GM18499 (cell line): ENCODE results near the gene IFNA6.
"Not testable (repeated sequence)": the region's sequence is repeated elsewhere in the genome, so short reads cannot be mapped to it uniquely, and the experiment has no call there.

ENCODE experiments used
- ATAC-seq: cut with Tn5 transposase; IDR thresholded peaks from one replicate; pipeline ENCODE4 v1.9.1; 2021; ENCODE audit warnings: moderate number of reproducible peaks; ENCODE audit not compliant: insufficient read depth, unreplicated experiment

The IFNA6 gene

DNA sequence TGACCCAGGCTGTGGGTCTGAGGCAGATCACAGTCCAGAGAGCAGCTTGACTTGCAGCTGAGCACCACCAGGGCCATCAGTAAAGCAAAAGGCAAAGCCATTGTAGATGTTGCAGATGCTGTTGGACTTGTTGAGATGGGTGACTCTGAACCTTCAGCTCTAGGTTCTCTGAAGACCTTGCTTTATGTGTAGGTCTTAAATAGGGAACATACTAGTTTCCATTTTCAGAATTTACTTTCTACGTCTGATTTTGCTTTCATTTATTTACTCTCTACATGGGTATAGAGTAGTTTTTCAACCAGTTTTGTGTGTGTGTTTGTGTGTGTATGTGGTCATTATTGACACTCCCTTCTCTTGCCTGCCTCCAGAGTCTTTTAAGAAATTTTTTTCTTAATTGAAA lies at the start of gene IFNA6:
IFNA6 (minus strand) TSS at position 101 of the 400 bp plus-strand sequence; CDS start at position 101, 0 bp downstream.
- no peak for ATAC-seq

DNA sequence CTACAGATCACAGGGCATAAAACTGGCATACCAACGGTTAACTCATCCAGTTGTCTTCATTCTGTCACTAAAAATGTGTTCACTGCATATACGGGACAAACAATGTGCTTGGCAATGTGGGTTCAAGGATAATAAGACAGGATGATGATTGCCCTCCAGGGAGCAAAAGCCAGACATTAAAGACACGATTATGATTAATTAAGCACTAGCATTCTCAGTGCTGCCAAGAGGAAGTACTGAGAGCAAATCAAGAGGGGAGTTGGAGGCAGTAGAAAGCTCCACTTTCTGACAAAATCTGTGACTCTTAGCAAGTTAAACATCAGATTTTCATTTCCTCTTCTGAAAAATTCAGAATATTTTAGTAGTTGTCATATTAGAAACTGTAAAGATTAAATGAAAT lies 49.3 kb upstream of the IFNA6 start:
- no peak for ATAC-seq

DNA sequence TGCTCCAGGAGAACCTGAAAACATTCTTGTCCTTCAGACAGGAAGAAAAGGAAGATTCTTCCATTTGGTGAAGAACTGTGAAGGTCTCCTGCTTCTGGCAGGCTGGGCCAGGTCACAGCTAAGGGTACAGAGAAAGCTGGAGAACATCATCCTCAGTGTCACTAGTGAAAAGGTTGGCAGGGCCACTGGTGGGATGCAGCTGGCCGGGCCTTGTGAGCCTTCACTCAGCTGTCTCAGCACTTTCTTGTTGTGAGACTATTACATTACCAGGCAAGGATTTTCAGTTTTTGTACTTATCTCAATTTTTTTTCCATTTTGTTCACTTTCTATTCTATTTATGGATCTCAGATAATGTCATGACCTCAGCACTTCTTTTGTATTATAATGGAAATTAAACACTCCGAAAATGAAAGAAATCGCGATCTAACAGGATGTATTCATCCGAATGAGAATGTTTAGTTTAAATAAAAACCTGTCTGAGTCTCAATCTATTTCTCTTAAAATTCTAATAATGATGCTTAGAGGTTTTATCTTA lies 48.3 kb upstream of the IFNA6 start:
- no peak for ATAC-seq

DNA sequence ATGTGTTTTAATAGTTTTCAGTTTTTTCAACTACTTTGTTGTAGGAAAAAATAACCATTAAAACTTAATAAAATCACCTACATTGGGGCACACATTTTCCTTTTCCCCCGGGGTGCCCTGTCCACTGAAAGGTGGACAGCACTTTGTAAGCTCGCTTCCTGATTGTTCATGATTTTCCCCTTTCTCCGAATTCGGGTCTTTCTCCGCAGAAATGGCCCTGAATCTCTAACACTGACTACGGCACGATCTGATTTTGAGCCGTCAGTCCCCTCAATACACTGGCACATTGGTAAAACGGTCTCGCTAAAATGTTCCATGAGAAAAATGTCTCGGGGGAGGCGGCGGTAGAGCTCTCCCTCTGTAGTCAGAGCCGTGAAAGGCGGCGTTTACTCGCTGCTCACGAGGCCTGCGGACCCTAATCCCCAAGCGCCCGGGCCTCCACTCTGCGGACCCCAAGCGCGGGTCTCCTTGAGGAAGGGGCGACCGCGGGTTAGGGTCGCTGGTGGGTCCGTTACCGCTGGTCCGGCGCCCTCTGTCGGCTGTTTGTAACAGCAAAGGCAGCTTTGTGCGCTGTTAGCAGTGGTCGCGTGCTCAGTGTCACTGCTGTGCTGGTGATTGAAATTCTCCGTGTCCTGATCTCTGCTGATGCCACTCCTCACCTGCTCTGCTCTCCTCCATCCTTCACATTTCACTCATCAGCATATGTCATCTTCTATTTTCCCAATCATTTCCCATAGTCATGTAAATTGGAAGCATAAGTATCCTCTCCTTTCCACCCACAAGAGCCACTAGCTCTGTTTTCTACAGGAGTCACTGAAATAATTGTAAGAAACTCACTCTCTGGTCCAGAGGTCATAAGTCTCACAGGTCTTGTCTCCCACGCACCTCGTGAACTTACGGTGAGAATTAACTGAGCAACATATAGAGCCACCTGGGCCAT lies 45.4 kb upstream of the IFNA6 start:
- ATAC-seq, result peak; percentile 37

DNA sequence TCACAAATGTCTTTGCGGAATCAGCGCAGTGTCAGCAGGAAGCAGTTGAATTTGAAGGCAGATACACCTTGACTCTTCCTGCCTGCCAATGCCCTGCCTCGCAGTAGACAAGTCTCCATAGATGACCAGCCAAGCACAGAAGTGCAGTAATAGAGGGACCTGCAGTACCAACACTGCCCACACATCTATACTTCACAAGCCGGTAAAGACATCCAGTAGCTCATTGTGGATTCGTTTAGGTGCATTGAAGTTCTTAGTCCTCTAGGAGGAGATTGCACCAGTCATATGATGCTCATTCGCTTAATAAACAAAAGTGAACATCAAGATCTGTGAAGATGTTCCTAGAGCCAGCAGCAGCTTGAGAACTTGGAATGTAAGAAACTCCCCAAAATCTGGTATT lies 41.6 kb upstream of the IFNA6 start:
- ATAC-seq, result peak; percentile 63

DNA sequence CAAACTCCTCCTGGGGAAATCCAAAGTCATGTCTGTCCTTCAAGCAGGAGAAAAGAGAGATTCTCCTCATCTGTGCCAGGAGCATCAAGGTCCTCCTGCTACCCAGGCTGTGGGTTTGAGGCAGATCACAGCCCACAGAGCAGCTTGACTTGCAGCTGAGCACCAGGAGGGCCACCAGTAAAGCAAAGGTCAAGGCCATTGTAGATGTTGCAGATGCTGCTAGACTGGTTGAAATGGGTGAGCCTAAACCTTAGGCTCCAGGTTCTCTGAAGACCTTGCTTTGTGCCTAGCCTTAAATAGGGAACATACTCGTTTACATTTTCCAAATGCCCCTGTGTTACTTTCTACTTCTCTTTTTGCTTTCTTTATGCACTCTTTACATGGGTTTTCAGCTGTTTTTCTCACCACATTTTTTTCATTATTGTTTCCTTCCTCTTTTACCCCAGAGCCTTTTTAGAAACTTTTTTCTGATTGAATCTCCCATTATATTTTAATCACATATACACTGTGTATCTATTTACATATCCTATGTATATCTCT lies 34.5 kb upstream of the IFNA6 start, which contains the start of gene IFNA2:
IFNA2 (minus strand) TSS at position 268 of the 540 bp plus-strand sequence; CDS start at position 199, 69 bp downstream.
- no peak for ATAC-seq

DNA sequence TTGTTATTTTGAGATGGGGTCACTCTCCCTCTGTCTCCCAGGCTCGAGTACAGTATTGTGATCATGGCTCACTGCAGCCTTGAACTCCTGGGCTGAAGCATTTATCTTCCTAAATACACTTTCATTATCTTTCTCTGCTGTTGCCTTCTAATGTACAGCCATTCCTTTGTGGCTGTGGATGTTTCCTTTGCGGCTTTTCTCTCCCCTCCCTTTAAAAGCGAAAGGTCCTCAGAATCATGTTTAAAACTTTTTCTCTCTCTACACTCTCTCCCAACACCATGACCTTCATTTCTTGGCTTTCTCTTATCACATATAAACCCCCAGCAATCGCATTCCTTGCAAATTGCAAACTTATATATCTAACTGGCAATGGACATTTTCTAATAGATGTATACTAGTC lies 32.9 kb upstream of the IFNA6 start:
- ATAC-seq, result no peak

DNA sequence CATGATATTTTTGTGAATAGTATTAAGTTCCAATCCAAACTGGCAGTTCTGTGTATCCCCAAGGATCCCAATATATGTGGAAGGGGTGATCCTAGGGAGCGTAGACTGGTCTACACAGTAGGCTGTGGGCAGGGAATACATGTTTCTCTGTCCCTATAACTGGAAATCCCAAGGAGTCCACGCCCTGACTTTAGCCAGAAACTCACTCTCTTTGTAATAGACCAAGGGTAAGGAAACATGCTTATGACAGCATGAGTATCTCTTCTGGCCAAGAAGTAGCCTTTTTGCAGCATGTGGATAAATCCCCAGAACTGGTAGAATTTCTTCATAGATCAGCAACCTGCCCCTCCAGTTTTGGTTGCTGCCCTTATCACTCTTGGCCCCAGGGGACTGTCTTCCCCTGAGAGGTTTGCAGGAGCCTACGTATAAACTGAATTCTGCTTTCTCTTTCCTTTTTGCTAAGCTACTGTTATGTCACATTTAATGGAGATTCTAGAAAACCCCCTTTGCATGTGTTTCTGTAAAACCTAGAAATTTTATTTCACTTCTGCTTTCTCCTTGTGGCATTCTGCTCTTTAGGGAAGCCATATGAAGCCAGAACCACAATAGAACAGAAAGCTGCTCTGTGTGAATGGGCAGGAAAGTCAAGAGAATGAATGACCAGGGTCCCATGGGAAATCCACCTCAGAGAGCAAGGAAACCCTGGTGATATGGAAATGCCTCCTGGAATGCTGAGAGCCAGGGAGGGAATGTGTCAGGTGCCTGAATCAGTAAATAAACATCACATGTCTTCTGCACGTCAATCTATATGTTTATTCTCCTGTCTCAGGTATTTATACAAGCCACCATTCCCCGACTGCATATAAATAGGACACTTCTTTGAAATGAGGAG lies 31.0 kb upstream of the IFNA6 start:
- ATAC-seq, result peak; percentile 99

DNA sequence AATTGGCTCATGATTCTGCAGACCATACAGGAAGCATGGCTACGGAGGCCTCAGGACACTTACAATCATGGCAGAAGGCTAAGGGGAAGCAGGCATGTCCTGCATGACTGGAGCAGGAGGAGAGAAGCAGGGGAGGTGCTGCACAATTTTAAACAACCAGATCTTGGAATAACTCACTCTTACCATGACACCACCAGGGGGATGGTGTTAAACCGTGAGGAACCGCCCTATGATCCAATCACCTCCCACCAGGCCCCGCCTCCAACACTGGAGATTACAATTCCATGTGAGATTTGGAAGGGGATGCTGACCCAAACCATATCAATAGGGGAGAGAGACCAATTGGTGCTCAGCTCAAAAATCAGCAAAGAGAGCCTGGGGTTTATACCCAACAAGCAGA lies 20.8 kb upstream of the IFNA6 start:
- not testable (repeated sequence) for ATAC-seq

DNA sequence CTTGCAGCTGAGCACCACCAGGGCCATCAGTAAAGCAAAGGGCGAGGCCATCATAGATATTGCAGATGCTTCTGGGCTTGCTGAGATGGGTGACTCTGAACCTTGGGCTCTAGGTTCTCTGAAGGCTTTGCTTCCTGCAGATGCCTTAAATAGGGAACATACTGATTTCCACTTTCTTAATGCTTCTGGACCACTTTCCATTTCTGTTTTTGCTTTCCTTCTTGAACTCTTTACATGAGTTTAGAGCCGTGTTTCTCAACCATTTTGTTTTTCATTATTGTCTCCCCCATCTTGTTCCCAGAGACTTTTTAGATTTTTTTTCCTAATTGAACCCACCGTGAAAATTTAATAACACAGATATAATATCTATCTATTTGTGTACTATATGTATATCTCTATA lies 17.3 kb upstream of the IFNA6 start, which contains the start of gene IFNA13:
IFNA13 (minus strand) TSS at position 101 of the 400 bp plus-strand sequence; CDS start at position 54, 47 bp downstream.
- no peak for ATAC-seq

DNA sequence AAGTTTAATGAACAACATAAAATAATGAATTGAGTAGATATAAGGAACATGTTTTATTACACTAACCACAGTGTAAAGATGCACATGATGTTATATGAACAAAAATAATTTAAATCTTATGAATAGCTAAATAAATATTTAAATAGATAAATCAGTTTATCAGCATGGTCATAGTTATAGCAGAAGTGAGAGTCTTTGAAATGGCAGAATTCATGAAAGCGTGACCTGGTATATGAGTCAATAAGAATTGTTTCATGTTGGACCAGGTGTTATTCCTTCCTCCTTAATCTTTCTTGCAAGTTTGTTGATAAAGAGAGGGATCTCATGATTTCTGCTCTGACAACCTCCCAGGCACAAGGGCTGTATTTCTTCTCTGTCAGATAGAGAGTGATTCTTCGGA lies 16.5 kb upstream of the IFNA6 start:
- peak; percentile 88 for ATAC-seq

DNA sequence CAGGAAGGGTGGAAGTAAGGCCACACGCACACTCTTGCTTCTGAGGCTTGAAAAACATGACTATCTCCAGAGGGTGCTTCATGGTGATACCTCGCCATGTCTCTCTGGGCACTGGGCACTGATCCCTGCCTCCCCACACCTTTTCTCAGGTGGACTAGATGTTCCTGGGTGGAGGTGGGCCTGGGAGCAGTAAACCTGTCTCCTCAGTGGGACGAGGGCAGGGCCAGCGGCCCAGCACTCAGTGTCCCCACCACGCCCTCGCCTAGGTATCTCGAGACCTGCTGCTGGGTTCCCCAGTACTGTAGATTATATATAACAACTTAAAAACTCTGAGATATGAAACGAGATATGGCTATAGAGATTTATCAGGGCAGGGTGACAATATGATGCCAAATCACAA lies 11.6 kb upstream of the IFNA6 start:
- no peak for ATAC-seq

DNA sequence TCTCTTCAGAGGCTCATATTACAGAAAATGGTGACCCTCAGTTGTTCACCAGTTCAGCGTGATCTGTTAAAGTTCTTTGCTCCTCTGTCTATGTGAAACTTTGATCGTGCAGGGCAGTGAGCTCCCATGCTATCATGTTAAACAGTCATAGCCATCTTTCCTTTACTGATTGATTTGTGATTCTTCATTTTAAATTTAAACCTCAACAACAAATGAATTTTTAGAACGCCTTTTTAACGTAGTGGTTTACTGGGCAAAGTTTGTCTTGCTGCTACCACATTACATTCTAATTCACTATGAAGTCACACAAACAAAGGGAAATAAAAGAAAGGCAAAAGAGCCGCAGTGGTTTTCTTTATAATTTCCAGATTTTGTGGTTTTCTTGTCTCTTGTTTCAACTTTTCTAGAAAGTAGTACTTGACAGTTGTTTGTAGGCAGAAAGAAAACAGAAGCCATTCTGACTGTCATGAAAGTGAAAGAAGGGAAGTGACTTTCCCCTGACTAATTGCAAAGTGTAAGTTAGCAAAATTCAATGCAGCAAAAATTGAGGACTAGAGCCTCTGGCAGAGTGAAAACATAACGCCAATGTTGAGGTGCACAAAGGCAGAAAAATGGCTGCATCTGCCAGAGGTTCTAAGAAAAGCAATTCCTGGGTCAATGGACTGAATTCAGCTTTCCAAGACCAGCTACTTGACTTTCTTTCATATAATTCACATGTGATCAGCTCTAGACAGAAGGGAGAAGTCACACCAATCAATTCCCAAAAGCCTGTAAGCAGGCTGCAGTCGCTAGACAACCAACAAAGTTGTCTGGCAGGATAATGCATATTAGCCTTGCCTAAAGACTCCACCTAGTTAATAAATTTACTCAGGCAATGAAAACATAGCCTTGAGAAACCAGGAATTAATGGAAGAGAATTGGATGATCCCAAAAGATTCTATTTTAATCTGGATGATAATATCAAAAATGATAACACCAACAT lies 7.1 kb upstream of the IFNA6 start:
- ATAC-seq, result peak; percentile 89

DNA sequence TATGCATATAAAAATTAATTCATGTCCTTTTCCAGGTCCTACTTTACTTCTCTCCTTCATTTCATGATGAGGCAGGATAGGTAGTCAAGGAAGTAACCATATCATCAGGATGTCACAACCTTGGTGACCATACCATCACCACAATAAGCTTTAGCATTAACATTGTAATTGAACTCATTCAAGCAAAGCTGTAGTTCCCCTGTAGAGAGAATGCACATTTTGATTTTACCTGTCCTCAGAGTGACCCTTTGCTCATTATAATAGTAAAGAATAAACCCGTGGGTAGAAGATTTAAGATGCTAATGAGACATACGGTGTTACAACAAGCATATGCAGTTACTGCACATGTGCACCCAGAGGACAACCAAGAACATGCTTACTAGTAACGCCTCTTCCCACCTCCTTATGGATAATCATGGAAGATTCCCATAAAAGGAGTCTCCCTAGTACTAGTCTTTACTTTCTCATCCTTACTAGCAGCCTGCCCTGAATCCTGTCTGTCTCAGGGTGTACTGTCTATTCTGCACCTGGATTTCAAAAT lies 2.2 kb downstream of the IFNA6 start:
- no peak for ATAC-seq

DNA sequence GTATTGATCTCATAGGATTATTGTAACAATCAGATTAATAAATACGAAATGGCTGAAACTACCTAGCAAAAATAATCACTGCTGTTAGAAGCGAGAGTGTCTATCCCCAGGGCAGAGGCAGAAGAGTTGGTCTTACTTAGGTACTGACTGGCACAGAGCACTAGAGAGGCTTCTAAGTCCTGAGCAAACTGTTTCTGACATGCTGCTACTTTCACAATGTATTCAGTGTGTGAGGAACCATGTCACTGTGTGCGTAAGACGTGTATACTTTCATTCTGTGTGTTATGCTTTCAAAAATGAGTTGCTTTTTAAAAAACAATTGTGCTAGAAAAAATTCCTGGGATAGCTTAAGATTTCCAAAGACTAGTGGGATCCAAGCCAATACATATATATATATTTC lies 10.0 kb downstream of the IFNA6 start:
- ATAC-seq, result no peak

DNA sequence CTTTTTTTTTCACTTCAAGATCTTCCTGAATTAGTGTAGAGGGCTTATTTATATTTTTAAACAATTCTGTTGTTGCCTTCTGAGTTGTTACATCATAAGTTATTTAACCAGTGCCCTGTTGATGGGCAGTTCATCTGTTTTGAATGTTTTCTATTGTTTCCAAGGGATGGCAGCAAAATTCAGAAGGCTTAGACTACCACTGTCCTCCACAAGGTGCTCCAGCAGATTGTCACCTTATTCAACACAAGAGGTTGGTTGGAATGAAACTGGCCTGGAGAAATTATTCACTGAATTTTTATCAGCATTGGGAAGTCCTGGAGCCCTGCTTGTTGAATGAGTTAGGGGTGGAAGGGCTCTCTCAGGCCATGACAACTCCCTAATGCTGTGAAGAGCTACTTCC lies 14.2 kb downstream of the IFNA6 start:
- no peak for ATAC-seq

DNA sequence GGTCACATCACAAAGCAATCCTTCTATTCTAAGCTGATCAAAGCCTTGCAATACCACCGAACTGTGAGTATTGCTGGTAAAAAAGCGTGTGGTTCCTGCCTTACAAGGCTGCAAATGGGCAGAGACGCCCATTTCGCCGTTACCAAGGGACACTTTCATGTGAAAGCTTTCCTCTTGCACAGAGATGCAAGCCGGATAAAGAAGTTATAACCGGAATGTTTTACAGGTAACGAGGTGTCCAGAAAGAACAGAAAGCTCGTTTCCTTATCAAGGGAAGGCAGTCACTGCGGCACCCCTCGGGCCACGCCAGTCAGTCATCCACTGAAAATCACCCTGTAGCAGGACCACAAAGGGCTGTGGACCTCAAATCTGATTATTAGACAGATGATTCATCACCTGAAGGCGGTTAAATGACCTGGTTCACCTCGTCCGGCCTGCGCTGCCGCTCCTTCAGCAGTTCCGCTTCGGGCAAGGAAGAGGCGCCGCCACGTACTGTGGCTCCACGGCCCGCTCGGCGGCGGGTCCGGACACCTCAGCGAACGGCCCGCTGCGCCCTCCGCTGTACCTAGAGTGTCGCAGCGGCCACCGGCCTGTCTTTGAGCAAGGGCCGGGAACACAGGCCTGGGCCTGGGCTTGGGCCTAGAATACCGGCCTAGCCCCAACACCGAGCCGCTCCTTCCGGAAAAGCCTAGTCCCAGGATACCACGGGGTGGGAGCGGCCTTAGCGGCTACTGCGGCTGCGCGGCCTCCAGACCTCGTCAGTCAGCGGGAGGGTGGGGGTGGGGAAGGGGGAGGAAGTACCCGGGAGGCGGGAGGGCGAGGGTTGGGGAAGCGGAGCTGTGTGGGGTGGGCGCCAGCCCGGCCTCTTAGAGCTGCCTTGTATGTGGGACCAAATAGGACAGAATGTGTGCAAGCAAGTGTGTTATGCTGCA lies 15.7 kb downstream of the IFNA6 start, which contains the start of gene KLHL9:
KLHL9 (minus strand) TSS at position 704 of the 932 bp plus-strand sequence; CDS start at position 159, 545 bp downstream.
- ATAC-seq, result peak; percentile 62

DNA sequence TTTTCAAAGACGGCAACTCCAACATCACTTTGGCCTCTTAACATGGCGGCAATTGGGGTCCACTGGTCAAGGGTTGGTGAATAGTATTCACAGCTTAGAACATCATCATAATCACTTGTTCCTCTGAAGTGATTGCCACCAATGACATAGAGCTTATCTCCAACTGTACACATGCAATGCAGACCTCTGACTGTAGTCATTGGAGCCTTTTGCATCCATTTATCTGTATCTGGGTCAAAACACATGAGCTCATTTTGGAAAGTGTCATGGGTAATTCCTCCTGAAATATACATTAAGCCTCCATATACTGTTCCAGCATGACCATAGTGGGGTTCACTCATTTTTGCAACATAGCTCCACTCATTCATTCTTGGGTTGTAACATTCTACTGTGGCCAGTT lies 17.5 kb downstream of the IFNA6 start:
- ATAC-seq, result no peak
